Right ventricle myocardium superior (tissue), 1 donor: ENCODE data around the gene TAS2R46. TPM values are rescaled to one million over a fixed set of nuclear protein-coding genes. Genes with fewer than 3 reads are reported as not detected.
"Not testable (repeated sequence)": the region's sequence is repeated elsewhere in the genome, so short reads cannot be mapped to it uniquely, and the experiment has no call there.

Experiments
- ATAC-seq: fragments of 200-7000 bp; cut with Tn5 transposase; one replicate; pipeline ENCODE4 v1.9.1; 2020; ENCODE audit warnings: mild to moderate bottlenecking; ENCODE audit not compliant: poor library complexity
- DNase-seq: peaks from one replicate; pipeline ENCODE4 v3.0.0-alpha.2; 2020
- intact Hi-C: fragments of 100-400 bp; cut with DNase I; formaldehyde crosslinking; loops from one replicate; pipeline ENCODE4 v1.11.2; 2022
- total RNA-seq: library from RNA; stranded (reverse); fragmentation: NEBNext Ultra II Directional; extraction: Animal tissue kit (Norgen Biotek cat#: 25700); gene quantifications from one replicate; pipeline ENCODE4 v1.2.1, GENCODE V29; 2021
- donor health status: DM: no; HTN: yes; CAD: no; lungs with severe emphysema.

The TAS2R46 gene
- total RNA-seq, 1 donor from 2014 or later = not detected

- ATAC-seq, DNase-seq, intact Hi-C loops: not testable (repeated sequence)
These were observed 12.1 kb downstream of the TAS2R46 start for GRCh38 chr12:11049806-11050531.

GRCh38 chr12:11041366-11041765, 20.7 kb downstream of the TAS2R46 start:
- DNase-seq, intact Hi-C loops, ATAC-seq: not testable (repeated sequence)

GRCh38 chr12:11040162-11040561, 21.9 kb downstream of the TAS2R46 start:
- intact Hi-C loops = no loop called here
- DNase-seq = no peak
- ATAC-seq = no peak

GRCh38 chr12:11039171-11039570, 22.9 kb downstream of the TAS2R46 start:
- intact Hi-C loops = no loop called here
- no peak for DNase-seq
- no peak for ATAC-seq

- ATAC-seq, DNase-seq, intact Hi-C loops: not testable (repeated sequence)
These were observed 28.1 kb downstream of the TAS2R46 start for GRCh38 chr12:11033959-11034358.

- DNase-seq (no peak), ATAC-seq (no peak)
- intact Hi-C loops = no loop called here
These were observed 30.8 kb downstream of the TAS2R46 start, which contains the start of gene TAS2R31 for GRCh38 chr12:11031307-11031706. TAS2R31 (minus strand) TSS chr12:11031407; CDS start chr12:11031335, 72 bp downstream.

GRCh38 chr12:11026118-11026517, 36.0 kb downstream of the TAS2R46 start:
- intact Hi-C loops = no loop called here
- ATAC-seq = no peak
- no peak for DNase-seq

GRCh38 chr12:11023387-11023786, 38.7 kb downstream of the TAS2R46 start:
- DNase-seq (no peak), ATAC-seq (no peak)
- intact Hi-C loops = no loop called here

GRCh38 chr12:11022520-11022919, 39.6 kb downstream of the TAS2R46 start, which contains the start of gene TAS2R19:
TAS2R19 (minus strand) TSS chr12:11022620; CDS start chr12:11022571, 49 bp downstream.
- intact Hi-C loops = no loop called here

GRCh38 chr12:11016937-11017336, 45.2 kb downstream of the TAS2R46 start:
- intact Hi-C loops = loop anchor here (5.0 kb wide), 1 partner anchor 55 kb away; no protein-coding TSS in a partner anchor
- DNase-seq = no peak
- no peak for ATAC-seq

More at GRCh38 chr12:11022520-11022919, 39.6 kb downstream of the TAS2R46 start, which contains the start of gene TAS2R19:
- ATAC-seq (no peak), DNase-seq (no peak)

- ATAC-seq = peak; percentile 20
- DNase-seq = no peak
- intact Hi-C loops = loop anchor here (5.0 kb wide), 1 partner anchor 56 kb away; no protein-coding TSS in a partner anchor
These were observed 46.2 kb downstream of the TAS2R46 start for GRCh38 chr12:11015775-11016430.

- intact Hi-C loops = no loop called here
- no peak for DNase-seq
- ATAC-seq = no peak
These were observed 47.9 kb downstream of the TAS2R46 start for GRCh38 chr12:11014234-11014633.

Other genes starting within 250 kb of the TAS2R46 start
- not detected for gene TAS2R10, start 235.9 kb downstream of the TAS2R46 start, total RNA-seq
- gene PRR4, start 212.8 kb downstream of the TAS2R46 start, total RNA-seq = 1.1 TPM
- gene PRH1, start 178.0 kb downstream of the TAS2R46 start, total RNA-seq = 2.5 TPM
- 0.27 TPM for gene TAS2R13, start 152.7 kb downstream of the TAS2R46 start, total RNA-seq
- gene PRH2, start 133.1 kb downstream of the TAS2R46 start, total RNA-seq = not detected
- gene TAS2R14, start 123.0 kb downstream of the TAS2R46 start, total RNA-seq = 0.75 TPM
- gene TAS2R50, start 75.4 kb downstream of the TAS2R46 start, total RNA-seq = 0.22 TPM
- 0.43 TPM for gene TAS2R20, start 64.0 kb downstream of the TAS2R46 start, total RNA-seq
- 0.51 TPM for gene TAS2R19, start 39.7 kb downstream of the TAS2R46 start, total RNA-seq
- 0.38 TPM for gene TAS2R31, start 30.9 kb downstream of the TAS2R46 start, total RNA-seq
- not detected for gene TAS2R43, start 30.0 kb upstream of the TAS2R46 start, total RNA-seq
- gene TAS2R30, start 72.3 kb upstream of the TAS2R46 start, total RNA-seq = 0.67 TPM
- 13.6 TPM for gene SMIM10L1, start 108.9 kb upstream of the TAS2R46 start, total RNA-seq
- gene TAS2R42, start 124.6 kb upstream of the TAS2R46 start, total RNA-seq = not detected
- gene PRB3, start 207.4 kb upstream of the TAS2R46 start, total RNA-seq = not detected
- gene PRB4, start 248.1 kb upstream of the TAS2R46 start, total RNA-seq = not detected